Kidney capillary endothelial cell (primary cell): ENCODE measurements around the gene TSPAN11.
"Not testable (repeated sequence)": the region's sequence is repeated elsewhere in the genome, so short reads cannot be mapped to it uniquely, and the experiment has no call there.

Experiments used
- DNase-seq: peaks from one replicate; pipeline ENCODE4 v3.0.0-alpha.2; 2018; ENCODE audit warnings: low spot score

TSPAN11 gene

DNA sequence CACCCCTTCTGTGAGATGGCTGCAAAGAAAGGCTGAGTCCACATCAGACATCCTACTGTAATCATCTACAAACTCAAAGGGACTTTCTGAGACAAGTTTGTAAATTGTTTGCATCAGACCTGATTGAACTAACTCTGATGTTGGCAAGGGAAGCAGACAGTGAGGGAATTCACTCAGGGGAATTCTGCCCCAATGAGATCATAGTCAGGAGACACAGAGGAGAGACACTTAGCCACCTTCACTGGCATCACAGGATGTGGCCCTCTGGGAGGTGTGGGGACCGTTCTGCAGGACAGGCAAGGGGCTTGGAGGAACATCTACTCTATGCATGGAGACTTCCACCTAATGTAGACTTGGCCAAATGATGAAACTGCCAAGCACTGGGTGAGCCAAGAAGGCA, 76.5 kb downstream of the TSPAN11 start:
- no peak for DNase-seq

DNA sequence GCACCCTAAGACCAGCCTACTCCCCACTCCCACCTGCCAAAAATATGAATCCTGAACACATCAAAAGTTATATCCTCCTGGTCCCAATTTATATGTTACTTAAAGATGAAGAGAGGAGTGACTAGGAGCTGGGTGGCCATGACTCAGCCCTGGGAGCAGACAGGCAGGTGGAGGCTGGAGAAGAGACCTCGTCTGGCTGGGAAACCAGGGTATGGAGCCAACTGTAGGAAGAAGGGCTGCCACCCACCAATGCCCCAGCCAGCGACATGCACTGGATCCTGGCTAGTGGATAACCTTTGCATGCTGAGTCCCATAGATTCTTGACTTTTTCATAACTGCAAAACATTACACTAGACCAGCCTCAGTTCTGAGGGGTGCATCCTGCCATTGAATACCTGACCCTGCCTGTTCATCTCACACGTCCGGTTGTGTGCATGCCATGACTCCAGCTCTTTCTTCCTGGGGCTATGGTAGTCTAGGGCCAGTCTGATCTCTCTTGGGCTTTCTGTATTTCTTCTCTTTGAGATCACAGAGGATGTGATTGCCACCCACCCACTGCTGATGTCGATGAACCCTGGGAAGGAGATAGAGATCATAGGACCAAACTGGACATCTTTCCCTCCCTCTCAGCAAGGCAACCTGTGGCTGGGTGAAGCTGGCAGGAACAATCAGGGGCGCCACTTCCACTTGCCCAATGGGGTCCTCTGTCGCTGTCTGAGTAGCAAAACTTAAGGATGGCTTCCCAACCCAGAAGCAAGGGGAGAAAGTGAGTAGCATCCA, 77.5 kb downstream of the TSPAN11 start:
- DNase-seq, result no peak

DNA sequence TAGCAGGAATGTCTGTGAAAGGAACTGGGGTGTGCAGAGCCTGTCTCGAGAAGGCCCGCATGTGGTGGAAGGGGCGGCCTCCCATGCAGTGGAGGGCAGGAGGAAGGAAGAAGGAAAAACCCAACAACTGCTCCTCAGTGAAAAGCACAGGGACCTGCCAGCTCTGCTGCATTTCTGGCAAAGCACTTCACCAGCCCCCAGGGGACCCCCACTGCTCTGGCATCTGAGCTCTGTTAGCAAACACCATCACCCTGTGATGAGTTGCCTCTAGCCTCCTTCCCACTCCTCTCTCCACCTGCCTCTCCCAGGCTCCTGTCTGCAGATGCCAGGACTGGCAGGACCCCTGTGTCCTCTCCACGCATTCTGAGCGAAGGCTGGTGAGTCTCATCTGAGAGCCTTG, 78.1 kb downstream of the TSPAN11 start:
- DNase-seq, result no peak

DNA sequence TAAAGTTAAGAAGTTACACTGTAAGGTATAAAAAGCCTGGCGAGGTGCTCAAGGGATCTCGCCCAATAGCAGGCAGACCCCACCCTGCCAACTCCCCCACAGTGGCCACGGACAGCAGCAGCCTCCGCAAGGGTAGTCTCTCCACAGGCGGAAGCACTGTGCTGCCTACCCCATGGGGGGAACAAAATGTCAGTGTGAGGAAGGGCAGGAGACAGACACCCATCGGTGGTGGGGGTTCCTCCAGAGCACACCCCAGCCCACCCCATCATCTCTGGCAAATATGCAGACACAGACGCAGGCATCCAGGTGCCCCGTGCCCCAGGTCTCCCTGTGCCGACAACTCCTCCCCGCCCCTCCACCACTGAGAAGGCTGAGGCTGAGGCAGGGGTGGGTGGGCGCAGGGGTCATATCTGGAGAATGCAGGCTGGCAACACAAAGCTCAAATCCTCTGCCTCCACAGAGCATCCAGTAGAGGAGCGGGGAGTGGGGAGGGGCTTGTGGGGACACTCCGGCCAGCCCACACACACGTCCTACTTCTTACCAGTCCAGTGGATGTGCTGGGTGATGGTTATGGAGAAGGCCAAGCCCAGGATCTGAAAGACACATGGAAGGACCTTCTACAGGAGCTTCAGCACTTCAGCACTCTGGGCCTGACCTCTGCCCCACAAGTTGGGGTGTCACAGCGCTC, 78.9 kb downstream of the TSPAN11 start:
- no peak for DNase-seq

DNA sequence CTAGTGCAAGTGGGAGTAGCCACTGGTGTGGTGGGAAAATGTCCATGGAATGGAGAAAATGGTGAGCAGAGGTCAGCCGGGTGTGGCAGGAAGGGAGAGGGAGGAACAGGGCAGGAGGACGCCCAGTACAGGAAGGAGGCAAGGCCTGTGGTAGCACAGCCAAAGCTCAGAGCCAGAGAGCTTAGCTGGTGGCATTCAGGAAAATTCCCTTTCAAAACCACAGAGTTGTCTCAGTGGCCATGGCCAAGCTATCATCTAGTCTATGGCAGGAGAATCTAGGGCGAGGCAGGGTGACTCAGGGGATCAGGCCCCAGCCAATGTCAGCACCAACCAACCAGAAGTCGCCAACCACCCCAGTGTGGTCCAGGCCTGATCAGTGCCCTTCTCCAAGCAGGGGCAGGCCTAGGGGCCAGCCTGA, 79.4 kb downstream of the TSPAN11 start:
- no peak for DNase-seq

DNA sequence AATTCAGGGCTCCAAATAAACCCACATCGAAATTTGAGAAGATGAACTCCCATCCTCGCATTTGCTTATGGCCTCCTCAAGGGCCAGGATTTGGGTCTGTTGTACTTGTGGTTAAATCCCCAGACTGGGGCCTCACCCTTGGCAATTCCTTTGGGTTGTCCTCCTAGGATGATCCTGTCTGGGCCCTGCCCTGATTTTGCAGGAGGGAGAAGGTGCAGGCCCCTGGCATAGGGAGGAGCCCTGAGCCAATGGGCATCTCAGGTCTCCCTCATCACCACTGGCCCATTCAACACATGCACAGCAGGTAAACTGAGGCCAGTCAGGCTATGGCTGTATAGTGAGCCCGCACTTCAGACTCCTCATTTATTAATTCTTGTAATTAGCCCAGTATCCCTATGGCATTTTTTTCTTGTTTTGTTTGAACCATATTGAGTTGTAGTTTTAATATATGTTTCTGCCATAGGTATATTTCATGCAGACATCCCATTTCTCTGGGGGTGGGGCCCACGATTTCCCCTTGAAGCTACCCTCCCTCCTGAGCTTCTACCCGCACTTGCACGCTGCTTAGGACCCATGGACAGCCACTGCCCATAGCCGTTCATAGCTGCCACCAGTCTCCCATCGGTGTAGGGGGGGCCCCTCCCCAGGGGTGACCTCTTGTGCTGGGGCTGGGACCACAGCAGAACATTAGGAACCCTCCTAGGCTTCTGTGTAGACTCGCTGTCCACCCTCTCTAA, 80.0 kb downstream of the TSPAN11 start:
- DNase-seq, result no peak

DNA sequence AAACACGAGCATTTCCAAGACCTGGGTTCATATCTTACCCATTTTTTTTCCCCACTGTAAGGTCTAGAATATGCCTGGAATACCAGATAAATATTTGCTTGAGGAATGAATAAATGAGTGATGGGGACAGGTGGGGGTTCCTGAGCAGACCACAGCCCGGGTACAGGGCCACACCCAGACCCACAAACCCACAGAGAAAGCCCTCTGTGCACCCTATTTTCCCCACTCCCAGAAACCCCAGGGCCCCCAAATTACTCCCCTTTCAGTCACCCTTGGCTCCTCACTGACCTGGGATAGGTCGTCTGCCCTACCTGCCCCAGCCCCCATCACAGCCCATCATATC, 80.6 kb downstream of the TSPAN11 start:
- DNase-seq, result no peak

DNA sequence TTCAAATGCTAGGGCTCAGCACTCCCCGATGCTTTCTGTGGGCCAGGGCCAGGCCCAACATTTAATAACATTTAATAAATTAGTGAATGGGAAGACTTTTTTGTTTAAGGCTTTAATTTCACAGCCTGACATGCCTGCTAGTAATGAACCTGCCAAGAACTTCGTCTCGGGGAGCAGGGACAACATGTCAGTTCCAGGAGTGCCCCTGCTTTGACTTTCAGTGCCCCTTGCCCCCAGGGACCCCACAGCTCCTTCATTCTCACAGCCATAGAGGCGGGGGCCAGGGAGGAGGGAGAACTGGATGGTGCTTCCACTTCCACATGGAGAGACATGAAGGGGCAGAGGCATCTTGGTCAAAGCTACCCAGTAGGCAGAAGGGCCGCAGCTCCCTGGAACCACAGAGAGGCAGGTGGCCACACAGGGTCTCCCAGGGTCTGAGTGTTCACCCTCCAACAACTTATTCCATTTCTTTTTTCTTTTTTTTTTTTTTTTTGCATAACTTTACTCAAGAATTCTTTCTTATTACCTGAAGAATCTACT, 81.2 kb downstream of the TSPAN11 start:
- DNase-seq, result no peak

DNA sequence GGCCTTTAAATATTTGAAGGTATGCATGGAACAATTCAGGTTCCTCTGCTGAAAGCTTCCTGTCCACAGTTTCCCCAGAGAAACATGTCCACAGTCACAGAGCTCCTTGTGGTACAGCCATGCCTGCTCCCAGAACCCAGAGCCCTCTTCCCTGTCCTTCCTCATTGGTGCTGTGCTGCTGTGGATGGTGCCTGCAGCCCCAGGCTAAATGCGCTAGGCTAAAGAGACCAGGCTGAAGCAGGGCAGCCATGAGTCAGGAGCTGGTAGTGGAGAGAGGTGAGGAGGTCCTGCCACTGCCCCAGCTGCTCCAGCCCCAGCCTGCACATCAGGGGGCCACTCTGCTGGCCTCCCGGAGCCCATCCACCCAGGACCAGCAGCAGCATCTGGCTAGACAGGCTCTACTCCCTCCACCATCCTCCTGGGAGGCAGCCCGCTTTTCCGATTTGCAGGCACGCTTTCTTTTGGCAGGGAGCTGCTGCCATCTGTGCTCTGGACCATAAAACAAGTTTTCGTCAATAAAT, 81.8 kb downstream of the TSPAN11 start:
- DNase-seq, result no peak

DNA sequence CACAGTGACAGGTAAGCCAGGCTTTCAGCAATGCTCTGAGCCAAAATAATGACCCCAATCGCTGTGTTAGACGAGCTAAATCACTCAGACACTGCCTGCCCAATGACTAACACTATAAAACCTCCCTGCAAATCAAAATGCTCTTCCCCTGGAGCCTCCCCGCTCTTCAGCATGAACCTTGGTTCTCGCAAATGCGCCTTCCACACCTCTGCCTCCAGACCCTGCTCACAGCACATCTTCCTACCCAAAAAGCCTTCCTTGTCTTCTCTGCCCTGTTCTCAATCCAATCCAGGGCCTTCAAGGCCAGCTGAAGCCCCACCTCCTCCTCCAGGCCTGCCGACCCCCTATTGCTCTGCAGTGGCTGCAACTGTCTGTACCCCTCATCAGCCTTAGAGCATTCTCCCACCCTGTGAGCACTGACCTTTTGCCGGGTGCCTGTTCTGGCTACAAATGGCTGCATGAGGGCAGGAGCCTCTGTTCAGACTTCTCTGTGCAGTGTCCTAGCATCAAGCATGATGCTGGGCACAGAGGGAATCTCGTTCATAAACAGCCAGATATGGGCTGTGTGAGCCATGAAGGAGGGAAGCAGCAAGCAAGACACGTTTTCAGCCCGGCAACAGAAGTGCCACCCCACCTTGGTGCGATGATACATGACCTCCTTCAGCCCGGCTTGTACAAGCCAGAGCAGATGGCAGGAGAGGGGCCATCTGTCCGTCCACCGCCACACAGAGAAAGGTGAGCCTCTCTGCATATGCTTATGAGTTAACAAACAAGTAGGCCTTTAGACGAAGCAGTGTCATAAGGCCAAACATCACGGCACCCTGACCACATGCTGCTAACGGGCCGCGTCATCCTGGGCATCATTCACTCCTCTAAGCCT, 82.7 kb downstream of the TSPAN11 start:
- DNase-seq, result no peak

DNA sequence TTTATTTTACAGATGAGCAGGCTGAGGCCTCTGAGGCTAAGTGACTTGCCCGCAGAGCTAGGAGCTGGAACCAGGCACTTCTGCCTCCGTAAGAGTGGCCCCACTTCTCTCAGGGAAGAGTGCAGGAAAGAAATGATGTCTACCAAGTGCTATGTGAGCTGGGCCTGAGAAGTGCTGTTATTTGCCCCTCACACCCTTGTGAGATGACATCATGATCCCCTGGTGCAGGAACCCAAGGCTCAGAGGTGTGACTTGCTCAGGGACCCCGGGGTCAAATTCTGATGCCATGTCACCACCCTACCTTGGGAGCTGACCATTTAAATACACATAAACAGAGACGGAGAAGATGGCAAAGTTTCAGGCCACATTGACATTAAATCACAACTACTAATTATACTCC, 83.4 kb downstream of the TSPAN11 start:
- DNase-seq, result no peak

DNA sequence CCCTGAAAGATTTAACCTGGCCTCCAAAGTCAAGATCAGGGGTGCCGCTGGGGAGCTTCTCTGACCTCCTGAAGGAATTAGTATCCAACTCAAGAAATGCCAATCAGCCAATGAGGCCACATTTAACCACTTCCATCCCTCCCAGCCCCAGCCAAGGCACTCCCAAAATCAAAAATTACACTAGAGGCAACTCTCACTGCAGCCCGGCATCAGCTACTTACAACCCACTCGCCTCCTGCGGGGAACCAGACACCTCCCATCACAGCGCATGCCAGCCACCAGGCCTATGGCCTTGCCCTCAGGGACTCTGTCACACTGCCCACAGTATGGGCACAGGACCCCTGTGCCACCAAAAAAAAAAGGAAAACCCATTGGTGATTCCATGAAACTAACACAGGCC, 84.8 kb downstream of the TSPAN11 start:
- DNase-seq, result no peak

DNA sequence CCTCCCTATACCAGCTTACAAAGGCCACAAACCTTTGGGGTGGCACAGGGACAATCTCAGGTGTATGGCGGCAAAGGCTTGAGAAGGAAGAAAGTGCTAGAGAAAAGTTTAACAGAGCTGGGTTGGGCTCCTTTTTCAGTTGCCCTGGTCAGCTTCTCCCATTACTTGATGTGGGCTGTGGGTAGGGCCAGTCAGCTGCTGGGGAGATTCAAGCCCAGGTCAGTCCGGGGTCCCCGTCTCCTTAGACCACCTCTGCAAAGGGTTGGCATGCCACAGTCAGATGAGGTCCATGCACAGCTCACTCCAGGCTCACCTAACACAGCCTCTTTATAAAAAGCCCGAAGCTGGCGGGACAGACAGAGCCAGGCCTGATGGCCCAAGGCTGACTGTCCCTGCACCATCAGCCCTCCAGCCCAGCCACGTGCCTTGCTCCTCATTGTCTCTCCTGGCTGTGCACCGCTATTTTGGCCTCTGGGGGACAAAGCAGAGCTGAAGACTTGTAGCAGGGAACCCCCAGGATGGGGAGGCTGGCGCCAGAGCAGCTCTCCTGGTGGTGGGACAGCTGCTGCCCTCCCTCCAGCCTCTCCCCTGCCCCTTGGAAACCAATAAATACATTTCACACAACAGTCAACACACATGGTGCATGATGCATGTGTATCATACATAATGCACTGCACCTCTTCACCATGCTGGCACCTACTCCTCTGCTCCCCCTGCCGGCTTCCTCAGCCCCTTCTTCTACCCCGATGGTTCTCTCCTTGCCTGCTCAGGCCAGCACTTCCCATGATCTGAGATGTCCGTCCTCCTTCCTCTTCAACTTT, 85.4 kb downstream of the TSPAN11 start:
- DNase-seq, result no peak

DNA sequence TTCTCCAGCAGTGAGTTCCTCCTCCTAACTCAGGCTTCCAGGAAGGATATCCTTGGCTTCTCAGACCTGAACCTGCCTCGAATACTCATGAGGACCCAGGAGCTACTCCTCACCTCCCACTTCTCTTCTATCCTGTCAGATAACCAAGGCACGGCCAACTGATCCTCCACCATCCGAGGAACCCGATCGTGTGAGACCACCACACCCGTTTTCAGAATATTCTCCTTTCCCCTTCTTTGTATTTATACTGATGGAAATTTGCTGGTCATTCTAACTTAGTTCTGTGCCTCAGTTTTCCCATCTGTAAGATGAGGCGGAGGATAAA, 86.0 kb downstream of the TSPAN11 start:
- DNase-seq, result not testable (repeated sequence)

DNA sequence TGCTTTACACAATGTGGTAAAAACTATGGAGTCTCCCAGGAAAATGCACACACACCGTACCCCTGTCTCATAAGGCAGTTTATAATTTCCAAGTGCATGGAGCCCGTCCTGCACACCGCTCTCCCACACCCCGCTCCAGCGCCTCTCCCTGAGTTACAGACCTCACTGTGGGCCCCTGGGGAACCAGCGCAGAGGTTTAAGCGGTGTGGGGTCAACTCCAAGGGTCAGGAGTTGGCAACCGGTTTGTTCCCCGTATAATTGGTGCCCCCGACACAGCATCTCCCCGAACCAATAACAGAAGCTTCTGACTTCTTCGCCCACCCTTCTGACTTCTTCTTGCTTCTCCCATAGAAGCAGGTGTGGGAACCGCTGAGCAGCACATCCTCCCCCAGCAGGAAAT, 88.7 kb downstream of the TSPAN11 start:
- DNase-seq, result no peak

DNA sequence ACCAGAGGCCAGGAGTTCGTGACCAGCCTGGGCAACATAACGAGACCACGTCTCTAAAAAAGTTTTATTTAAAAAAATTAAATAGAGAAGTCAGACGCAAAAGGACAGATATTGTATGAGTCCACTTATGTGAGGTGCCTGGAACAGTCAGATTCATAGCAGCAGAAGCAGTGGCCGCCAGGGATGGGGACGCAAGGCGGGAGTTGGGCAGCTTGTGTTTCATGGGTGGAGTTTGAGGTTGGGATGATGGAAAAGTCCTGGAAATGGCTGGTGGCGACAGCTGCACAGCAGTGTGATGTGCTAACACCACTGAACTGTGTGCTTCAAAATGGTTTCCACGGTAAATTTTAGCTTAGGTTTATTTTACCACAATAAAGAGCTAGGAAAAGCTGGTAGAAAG, 89.5 kb downstream of the TSPAN11 start:
- DNase-seq, result no peak

DNA sequence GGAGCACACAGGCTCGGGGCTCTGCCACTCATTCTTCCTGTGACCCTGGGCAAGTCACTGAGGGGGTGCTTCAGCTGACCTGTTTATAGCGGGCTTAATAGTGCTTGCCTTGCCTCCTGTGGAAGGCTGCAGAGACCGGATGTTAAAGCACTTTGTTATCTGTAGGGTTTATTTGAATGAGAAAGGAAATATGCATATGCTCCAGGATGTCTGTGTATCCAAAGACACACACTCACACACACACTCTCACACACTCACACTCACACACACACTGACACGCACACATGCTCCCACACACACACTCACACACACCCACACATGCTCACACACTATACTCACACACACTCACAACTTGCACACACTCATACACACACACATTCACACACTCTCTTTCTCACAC, 91.0 kb downstream of the TSPAN11 start:
- no peak for DNase-seq

DNA sequence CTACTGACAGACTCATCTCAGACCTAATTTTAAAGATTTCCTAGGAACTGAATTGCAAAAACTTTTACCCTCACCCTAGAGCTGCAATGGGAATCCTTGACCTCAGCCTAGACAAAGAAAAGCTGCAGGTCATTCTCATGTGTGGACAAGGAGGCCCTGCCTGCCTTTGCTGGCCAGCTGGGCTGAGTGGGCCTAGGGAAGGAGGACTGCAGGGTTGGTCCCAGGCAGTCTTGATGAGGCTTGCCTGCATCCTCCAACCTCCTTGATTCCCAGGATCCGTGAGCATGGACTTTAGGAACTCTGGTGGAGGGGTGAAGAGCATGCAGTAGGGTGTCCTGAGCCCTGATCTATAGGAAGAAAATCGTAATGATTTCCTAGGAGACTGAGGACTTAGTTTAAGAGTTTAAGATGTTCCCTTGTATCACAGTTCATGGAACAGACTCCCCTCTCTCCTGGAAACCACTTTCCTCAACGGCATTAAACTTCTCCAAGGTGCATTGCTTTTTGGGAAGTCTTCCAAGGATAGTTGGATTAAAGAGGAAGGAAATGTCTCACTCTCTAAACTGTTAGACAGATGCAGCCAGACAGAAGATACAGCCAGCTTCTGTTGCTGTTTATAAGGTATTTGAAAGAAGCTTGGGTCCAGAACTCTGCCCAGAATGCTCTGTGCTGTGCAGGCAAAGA, 91.7 kb downstream of the TSPAN11 start:
- no peak for DNase-seq

DNA sequence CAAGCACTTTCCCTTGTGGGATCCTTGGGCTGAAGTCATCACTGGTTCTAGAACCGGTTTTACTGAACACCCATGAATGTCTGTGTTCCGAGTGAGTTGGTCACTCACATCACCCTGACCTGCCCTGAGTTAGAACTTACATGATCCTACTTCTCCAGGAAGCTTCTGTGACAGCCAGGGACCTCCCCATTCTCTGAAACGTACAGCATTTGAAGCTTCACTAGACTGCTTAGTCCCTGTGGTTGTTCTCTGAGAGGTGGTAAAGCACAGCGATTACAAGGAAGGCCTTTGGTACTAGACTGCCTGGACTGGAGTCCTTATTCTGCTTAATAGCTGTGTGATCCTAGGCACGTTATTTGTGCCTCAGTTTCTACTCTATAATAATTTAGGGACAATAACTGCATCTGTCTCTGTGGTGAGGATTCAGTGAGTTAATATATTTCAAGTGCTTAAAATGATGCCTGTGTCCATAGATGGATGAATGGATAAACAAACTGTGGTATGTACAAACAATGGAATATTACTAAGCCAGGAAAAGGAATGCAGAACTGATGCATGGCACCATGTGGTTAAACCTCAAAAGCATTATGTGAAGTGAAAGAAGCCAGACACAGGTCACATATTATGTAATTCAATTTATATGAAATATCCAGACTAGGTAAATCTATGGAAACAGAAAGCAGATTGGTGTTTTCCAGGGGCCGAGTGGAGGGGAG, 92.4 kb downstream of the TSPAN11 start:
- no peak for DNase-seq

DNA sequence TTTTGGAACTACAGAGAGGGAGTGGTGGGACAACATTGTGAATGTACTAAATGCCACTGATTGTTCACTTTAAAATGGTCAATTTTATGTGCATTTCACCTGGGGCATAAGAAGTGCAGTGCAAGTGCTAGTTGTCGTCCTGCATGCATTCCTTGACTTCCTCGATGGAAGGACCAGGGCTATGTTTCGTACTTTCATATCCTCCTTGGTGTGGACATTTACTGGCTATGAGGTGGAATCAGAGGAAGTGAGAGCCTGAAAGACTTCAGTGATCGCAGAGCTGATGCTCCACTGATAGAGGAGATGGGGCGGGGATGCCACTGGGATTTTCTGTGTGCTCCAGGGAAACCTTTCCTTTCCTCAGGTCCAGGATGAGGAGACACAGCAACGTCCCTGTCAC, 93.0 kb downstream of the TSPAN11 start:
- DNase-seq, result no peak
